Measurements from ENCODE around the gene PIP. TPM values are rescaled to one million over a fixed set of nuclear protein-coding genes. Genes with fewer than 3 reads are reported as not detected.

The PIP gene
- total RNA-seq, 5 donors from 2014 or later (not counting 1 experiment from before 2014, with no cell fraction given), result not detected

- H3K9me3 ChIP-seq, result no peaks in the 10 kb centered on the region
- H3K27me3 ChIP-seq (replicated peaks in 1 of 2; ENCODE audit: control insufficient read depth in 2 of 2, extremely low read depth in 1 of 2, insufficient read depth in 2 of 2, low read length in 1 of 2), result no peaks in the 10 kb centered on the region
- CTCF ChIA-PET, result no interaction called here
- Mint-ChIP-seq H3K36me3 (no peaks in the 10 kb centered on the region), H3K27ac (no peak overlapping the region), H3K9me3 (peaks cover 9 to 28% (median 11%) of the 10 kb centered on the region in 3 donors), H3K27me3 (peaks cover 19% of the 10 kb centered on the region in 2 donors), H3K4me3 (no peak overlapping the region), H3K4me1 (no peaks in the 10 kb centered on the region)
- no peak overlapping the region for H3K4me3 ChIP-seq (ENCODE audit: control insufficient read depth in 1 of 2, extremely low read depth in 1 of 2, low read length in 1 of 2)
- ATAC-seq (replicated peaks in 1 of 4) (no peak), DNase-seq (no peak)
- no peak overlapping the region for H3K27ac ChIP-seq (ENCODE audit: low read length)
- no CpG with 5 or more reads among the region's 2 CpGs for WGBS (ENCODE audit: insufficient coverage)
- no peaks in the 10 kb centered on the region for H3K36me3 ChIP-seq (ENCODE audit: control insufficient read depth in 2 of 2, extremely low read depth in 1 of 2, insufficient read depth in 1 of 2, low read length in 1 of 2)
- POLR2A ChIA-PET, result no interaction called here
- no peaks in the 10 kb centered on the region for H3K4me1 ChIP-seq (ENCODE audit: control insufficient read depth in 1 of 2, extremely low read depth in 1 of 2, insufficient read depth in 2 of 2, low read length in 2 of 2)
Observed at GRCh38 chr7:143181349-143181748, 49.5 kb downstream of the PIP start.

DNA sequence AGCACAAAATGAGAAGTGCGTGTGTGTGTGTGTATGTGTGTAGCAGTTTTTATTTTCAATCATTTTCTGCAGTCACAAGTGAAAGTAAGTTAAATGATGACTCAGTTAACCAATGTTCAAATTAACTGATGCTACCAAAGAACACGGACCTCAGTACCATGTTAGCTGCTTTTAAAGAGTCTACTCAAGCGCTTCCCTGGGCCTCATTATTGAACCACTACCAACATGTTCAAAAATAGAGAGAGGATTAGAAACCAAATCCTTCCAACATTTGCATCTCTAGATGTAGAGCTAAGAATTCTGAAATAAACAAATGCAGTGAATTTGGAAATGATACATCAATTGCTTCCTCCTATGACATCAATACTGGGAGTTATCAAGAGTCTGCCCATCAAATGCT, 51.1 kb downstream of the PIP start, which contains the start of gene TAS2R39:
Gene TAS2R39, plus strand, starts transcription at position 396 of the 400 bp plus-strand sequence. Its CDS starts 0 bp downstream, at position 396.
- Mint-ChIP-seq H3K36me3 (no peaks in the 10 kb centered on the region), H3K4me1 (no peaks in the 10 kb centered on the region), H3K27me3 (peaks cover 19 to 22% of the 10 kb centered on the region in 2 donors), H3K27ac (no peak within 1 kb of the TSS), H3K4me3 (no peak within 1 kb of the TSS), H3K9me3 (peaks cover 4 to 19% (median 5%) of the 10 kb centered on the region in 3 donors)
- Histone ChIP-seq H3K27me3 (replicated peaks in 1 of 2; ENCODE audit: control insufficient read depth in 2 of 2, extremely low read depth in 1 of 2, insufficient read depth in 2 of 2, low read length in 1 of 2) (no peaks in the 10 kb centered on the region), H3K27ac (ENCODE audit: low read length) (no peak within 1 kb of the TSS), H3K4me1 (ENCODE audit: control insufficient read depth in 1 of 2, extremely low read depth in 1 of 2, insufficient read depth in 2 of 2, low read length in 2 of 2) (no peaks in the 10 kb centered on the region), H3K36me3 (ENCODE audit: control insufficient read depth in 2 of 2, extremely low read depth in 1 of 2, insufficient read depth in 1 of 2, low read length in 1 of 2) (no peaks in the 10 kb centered on the region), H3K4me3 (ENCODE audit: control insufficient read depth in 1 of 2, extremely low read depth in 1 of 2, low read length in 1 of 2) (no peak within 1 kb of the TSS), H3K9me3 (no peaks in the 10 kb centered on the region)
- DNase-seq (no peak), ATAC-seq (replicated peaks in 1 of 4) (no peak)
- ChIA-PET POLR2A (no interaction called here), CTCF (interaction anchor here in 1 of 2 donors (0.7 kb wide), 1 partner anchor 21 kb away, joined by 8 read pairs; no protein-coding TSS in a partner anchor)
- WGBS (ENCODE audit: insufficient coverage), result no CpG with 5 or more reads among the region's 3 CpGs

DNA sequence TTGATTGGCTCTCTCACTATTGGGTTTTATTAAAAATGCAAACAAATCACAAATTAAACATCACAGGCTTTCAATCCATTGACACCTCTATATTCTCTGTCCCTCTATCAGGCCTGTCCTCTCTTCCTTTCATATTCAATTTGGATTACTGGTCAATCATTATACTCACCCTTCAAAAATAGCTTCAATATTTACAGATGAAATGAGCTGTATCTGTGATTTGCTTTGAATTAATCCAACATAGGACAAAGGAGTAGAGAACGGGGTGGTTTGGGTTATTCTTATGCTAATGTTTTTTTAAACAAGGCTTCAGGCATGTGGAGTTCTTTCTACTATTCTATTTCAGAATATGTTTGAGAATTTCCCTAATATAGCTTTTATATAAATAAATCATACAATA, 53.7 kb downstream of the PIP start:
- H3K9me3 Mint-ChIP-seq, result peaks cover 0 to 5% (median 0%) of the 10 kb centered on the region in 3 donors

DNA sequence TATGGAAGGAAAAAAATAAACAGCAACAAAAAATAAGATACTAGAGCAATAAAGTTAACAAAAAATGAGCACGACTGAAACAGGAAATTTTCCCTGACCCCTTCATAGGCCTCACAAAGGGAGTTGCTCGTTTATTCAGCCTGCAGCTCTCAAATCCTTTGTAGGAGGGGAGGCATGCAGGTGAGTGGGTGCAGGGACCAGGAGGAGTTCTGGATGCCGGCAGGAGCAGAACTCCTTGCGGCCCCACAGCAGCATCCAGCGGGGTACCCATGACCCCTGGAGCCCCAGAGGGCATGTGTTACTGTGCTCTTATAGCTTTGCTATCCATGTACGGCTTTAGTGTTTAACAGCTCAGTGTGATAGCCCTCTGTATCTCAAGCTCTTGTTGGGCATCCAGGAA, 57.1 kb downstream of the PIP start:
- CTCF ChIA-PET, result no interaction called here
- 90% methylated on average over 4 of the region's 6 CpGs for WGBS (ENCODE audit: insufficient coverage)
- H3K4me1 ChIP-seq (ENCODE audit: control insufficient read depth in 1 of 2, extremely low read depth in 1 of 2, insufficient read depth in 2 of 2, low read length in 2 of 2), result no peaks in the 10 kb centered on the region
- no peak for DNase-seq
- H3K27me3 ChIP-seq (replicated peaks in 1 of 2; ENCODE audit: control insufficient read depth in 2 of 2, extremely low read depth in 1 of 2, insufficient read depth in 2 of 2, low read length in 1 of 2), result no peaks in the 10 kb centered on the region
- no peaks in the 10 kb centered on the region for H3K36me3 ChIP-seq (ENCODE audit: control insufficient read depth in 2 of 2, extremely low read depth in 1 of 2, insufficient read depth in 1 of 2, low read length in 1 of 2)
- POLR2A ChIA-PET, result no interaction called here
- H3K27ac Mint-ChIP-seq, result no peak overlapping the region
- no peaks in the 10 kb centered on the region for H3K9me3 ChIP-seq
- H3K36me3 Mint-ChIP-seq, result no peaks in the 10 kb centered on the region
- ATAC-seq (replicated peaks in 1 of 4), result no peak
- H3K9me3 Mint-ChIP-seq, result no peaks in the 10 kb centered on the region
- H3K27me3 Mint-ChIP-seq, result peaks cover 12 to 15% of the 10 kb centered on the region in 2 donors
- no peak overlapping the region for H3K4me3 Mint-ChIP-seq
- no peaks in the 10 kb centered on the region for H3K4me1 Mint-ChIP-seq
- no peak overlapping the region for H3K27ac ChIP-seq (ENCODE audit: low read length)
- no peak overlapping the region for H3K4me3 ChIP-seq (ENCODE audit: control insufficient read depth in 1 of 2, extremely low read depth in 1 of 2, low read length in 1 of 2)

More for the DNA sequence above, 53.7 kb downstream of the PIP start:
- H3K27me3 ChIP-seq (replicated peaks in 1 of 2; ENCODE audit: control insufficient read depth in 2 of 2, extremely low read depth in 1 of 2, insufficient read depth in 2 of 2, low read length in 1 of 2), result no peaks in the 10 kb centered on the region
- no peaks in the 10 kb centered on the region for H3K36me3 ChIP-seq (ENCODE audit: control insufficient read depth in 2 of 2, extremely low read depth in 1 of 2, insufficient read depth in 1 of 2, low read length in 1 of 2)
- CTCF ChIA-PET, result no interaction called here
- no peaks in the 10 kb centered on the region for H3K4me1 ChIP-seq (ENCODE audit: control insufficient read depth in 1 of 2, extremely low read depth in 1 of 2, insufficient read depth in 2 of 2, low read length in 2 of 2)
- H3K4me3 Mint-ChIP-seq, result no peak overlapping the region
- peaks cover 17 to 19% of the 10 kb centered on the region in 2 donors for H3K27me3 Mint-ChIP-seq
- no peaks in the 10 kb centered on the region for H3K9me3 ChIP-seq
- no peaks in the 10 kb centered on the region for H3K4me1 Mint-ChIP-seq
- DNase-seq, result no peak
- H3K36me3 Mint-ChIP-seq, result no peaks in the 10 kb centered on the region
- no peak for ATAC-seq (replicated peaks in 1 of 4)
- no peak overlapping the region for H3K27ac Mint-ChIP-seq
- no peak overlapping the region for H3K27ac ChIP-seq (ENCODE audit: low read length)
- no CpG with 5 or more reads among the region's 1 CpG for WGBS (ENCODE audit: insufficient coverage)
- no peak overlapping the region for H3K4me3 ChIP-seq (ENCODE audit: control insufficient read depth in 1 of 2, extremely low read depth in 1 of 2, low read length in 1 of 2)
- POLR2A ChIA-PET, result no interaction called here

Other genes starting within 250 kb of the PIP start
- not detected for gene TRPV6, start 246.3 kb upstream of the PIP start, total RNA-seq
- gene TRPV5, start 198.3 kb upstream of the PIP start, total RNA-seq, result not detected
- not detected for gene LLCFC1, start 192.6 kb upstream of the PIP start, total RNA-seq
- under 1 TPM; 0.14 to 0.82 (median 0.28) TPM for gene KEL, start 169.7 kb upstream of the PIP start, total RNA-seq
- gene OR9A2, start 104.9 kb upstream of the PIP start, total RNA-seq, result not detected
- not detected for gene OR6V1, start 79.7 kb upstream of the PIP start, total RNA-seq
- gene TAS2R39, start 51.3 kb downstream of the PIP start, total RNA-seq, result not detected
- gene TAS2R40, start 90.0 kb downstream of the PIP start, total RNA-seq, result not detected
- gene GSTK1, start 131.4 kb downstream of the PIP start, total RNA-seq, result 100 to 1,000 TPM; 347 to 524 (median 406) TPM
- 1 to 10 TPM in 3 of 5 donors, under 1 TPM in 1, not detected in 1; 0.66 to 1.6 (median 1.2) TPM for gene TMEM139, start 152.9 kb downstream of the PIP start, total RNA-seq
- 10 to 100 TPM; 43.4 to 83.6 (median 73.7) TPM for gene CASP2, start 156.3 kb downstream of the PIP start, total RNA-seq
- not detected for gene CLCN1, start 184.0 kb downstream of the PIP start, total RNA-seq
- gene FAM131B, start 230.6 kb downstream of the PIP start, total RNA-seq, result 1 to 10 TPM in 3 of 5 donors, under 1 TPM in 2; 0.08 to 3.6 (median 2.1) TPM
- gene ZYX, start 249.3 kb downstream of the PIP start, total RNA-seq, result 100 to 1,000 TPM; 107 to 186 (median 159) TPM